Lower leg skin (tissue), 4 donors: Measurements from ENCODE around the gene PARP11. TPM values are rescaled to one million over a fixed set of nuclear protein-coding genes. Genes with fewer than 3 reads are reported as not detected.

Experiments
- DNase-seq, 2 donors: peaks; one replicate each; pipeline ENCODE4 v3.0.0-alpha.2; 2019; ENCODE audit warnings: low spot score in 2 of 2
- H3K4me3 ChIP-seq: fragments of 200-600 bp; sonication (generic); 2 replicates; pipeline ENCODE4 v1.5.1; 2017; ENCODE audit warnings: mild to moderate bottlenecking, low read depth; ENCODE audit not compliant: poor library complexity, severe bottlenecking
- CTCF ChIP-seq, 3 donors: fragments of 450-650 bp; IDR thresholded peaks; one replicate each; pipeline ENCODE4 v1.5.1; 2016; ENCODE audit warnings: antibody characterized with exemption in 3 of 3, mild to moderate bottlenecking in 3 of 3, moderate library complexity in 2 of 3
- POLR2A ChIP-seq, 2 donors: fragments of 450-650 bp; IDR thresholded peaks; one replicate each; pipeline ENCODE4 v1.6.1; 2016 to 2017; ENCODE audit warnings: antibody characterized with exemption in 2 of 2, mild to moderate bottlenecking in 1 of 2, moderate library complexity in 1 of 2
- WGBS, 2 donors: methylation state at CpG; one replicate each; pipeline ENCODE4 v1.1.5; 2018; 5-methylcytosine and 5-hydroxymethylcytosine counted together
- intact Hi-C: fragments of 100-400 bp; cut with DNase I; formaldehyde crosslinking; loops from one replicate; pipeline ENCODE4 v1.15.0; 2023; ENCODE audit warnings: low total_unique reads
- total RNA-seq, 4 donors: library from RNA; depleted of rRNA; stranded (reverse); fragments of >200 nt; gene quantifications; one replicate each; pipeline ENCODE4 v1.1.0, GENCODE V29; 2016

The PARP11 gene
- total RNA-seq, 4 donors from 2014 or later = 0.34 to 4.2 (median 2.0) TPM

- 76 to 80% methylated on average over 5 of the region's 5 CpGs for WGBS, 2 donors
- DNase-seq = no peak
- TF ChIP-seq CTCF (IDR thresholded peaks at IDR 0.05) (no peak), POLR2A (IDR thresholded peaks at IDR 0.05) (no peak)
- intact Hi-C loops = loop anchor here (10.0 kb wide), 2 partner anchors 471 to 499 kb away; partner anchors contain the start of gene CCND2
- no peak overlapping the region for H3K4me3 ChIP-seq
Measured at GRCh38 chr12:3775385-3776035, 97.7 kb downstream of the PARP11 start.

- TF ChIP-seq POLR2A (IDR thresholded peaks at IDR 0.05) (no peak), CTCF (IDR thresholded peaks at IDR 0.05) (no peak)
- H3K4me3 ChIP-seq = no peak overlapping the region
- DNase-seq = no peak
- 23 to 26% methylated on average over 4 of the region's 4 CpGs for WGBS, 2 donors
- intact Hi-C loops = loop anchor here (10.0 kb wide), 2 partner anchors 468 to 502 kb away; partner anchors contain the start of gene CCND2
Measured at GRCh38 chr12:3772380-3772779, 100.8 kb downstream of the PARP11 start.

GRCh38 chr12:3771853-3772252 is 101.3 kb downstream of the PARP11 start:
- no peak for DNase-seq
- TF ChIP-seq POLR2A (IDR thresholded peaks at IDR 0.05) = no peak
- TF ChIP-seq CTCF (IDR thresholded peaks at IDR 0.05) = no peak
- WGBS, 2 donors = 52 to 54% methylated on average over 1 of the region's 1 CpG
- H3K4me3 ChIP-seq = no peak overlapping the region
- intact Hi-C loops = loop anchor here (10.0 kb wide), 2 partner anchors 467 to 503 kb away; partner anchors contain the start of gene CCND2

GRCh38 chr12:3770891-3771290 is 102.3 kb downstream of the PARP11 start:
- intact Hi-C loops = loop anchor here (10.0 kb wide), 2 partner anchors 466 to 504 kb away; partner anchors contain the start of gene CCND2
- 83 to 100% methylated on average over 1 of the region's 1 CpG for WGBS, 2 donors

GRCh38 chr12:3768911-3769447 is 104.2 kb downstream of the PARP11 start:
- no peak for DNase-seq
- H3K4me3 ChIP-seq = no peak overlapping the region
- WGBS, 2 donors = 79% methylated on average over 3 of the region's 3 CpGs
- no peak for TF ChIP-seq CTCF (IDR thresholded peaks at IDR 0.05)
- TF ChIP-seq POLR2A (IDR thresholded peaks at IDR 0.05) = no peak
- intact Hi-C loops = no loop called here

More at GRCh38 chr12:3770891-3771290, 102.3 kb downstream of the PARP11 start:
- TF ChIP-seq CTCF (IDR thresholded peaks at IDR 0.05) = no peak
- TF ChIP-seq POLR2A (IDR thresholded peaks at IDR 0.05) = no peak
- H3K4me3 ChIP-seq = no peak overlapping the region
- DNase-seq = no peak
